OCI-LY3 (cell line): ENCODE measurements around the gene VWA2.

Experiments used
- EZH2phosphoT487 ChIP-seq: fragments of 200-600 bp; shearing (Covaris generic); IDR thresholded peaks from 2 replicates; pipeline ENCODE4 v1.6.1; 2018; ENCODE audit warnings: antibody characterized with exemption, mixed run types, low read depth
- TF ChIP-seq, protein P1 (sequence below): fragments of 200-600, 300-600 bp; sonication (generic); IDR thresholded peaks from 2 replicates; pipeline ENCODE4 v1.5.1; 2014; ENCODE audit warnings: antibody characterized with exemption, low read length, low read depth

DNA sequence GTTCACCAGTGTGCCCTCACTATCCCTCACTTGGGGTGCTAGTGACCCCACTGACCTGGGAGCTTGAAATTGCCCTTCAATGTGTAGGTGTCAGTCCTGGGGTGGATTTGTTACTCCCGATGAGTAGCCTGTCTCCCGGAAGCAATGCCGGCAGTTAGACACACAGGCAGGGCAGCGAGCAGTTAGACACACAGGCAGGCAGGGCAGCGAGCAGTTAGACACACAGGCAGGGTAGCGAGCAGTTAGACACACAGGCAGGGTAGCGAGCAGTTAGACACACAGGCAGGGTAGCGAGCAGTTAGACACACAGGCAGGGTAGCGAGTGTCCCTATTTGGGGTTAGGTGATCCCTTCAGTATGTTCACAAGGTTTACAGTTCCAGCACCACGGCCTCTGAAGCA, 44.0 kb downstream of the VWA2 start:
- TF ChIP-seq, protein P1, sequence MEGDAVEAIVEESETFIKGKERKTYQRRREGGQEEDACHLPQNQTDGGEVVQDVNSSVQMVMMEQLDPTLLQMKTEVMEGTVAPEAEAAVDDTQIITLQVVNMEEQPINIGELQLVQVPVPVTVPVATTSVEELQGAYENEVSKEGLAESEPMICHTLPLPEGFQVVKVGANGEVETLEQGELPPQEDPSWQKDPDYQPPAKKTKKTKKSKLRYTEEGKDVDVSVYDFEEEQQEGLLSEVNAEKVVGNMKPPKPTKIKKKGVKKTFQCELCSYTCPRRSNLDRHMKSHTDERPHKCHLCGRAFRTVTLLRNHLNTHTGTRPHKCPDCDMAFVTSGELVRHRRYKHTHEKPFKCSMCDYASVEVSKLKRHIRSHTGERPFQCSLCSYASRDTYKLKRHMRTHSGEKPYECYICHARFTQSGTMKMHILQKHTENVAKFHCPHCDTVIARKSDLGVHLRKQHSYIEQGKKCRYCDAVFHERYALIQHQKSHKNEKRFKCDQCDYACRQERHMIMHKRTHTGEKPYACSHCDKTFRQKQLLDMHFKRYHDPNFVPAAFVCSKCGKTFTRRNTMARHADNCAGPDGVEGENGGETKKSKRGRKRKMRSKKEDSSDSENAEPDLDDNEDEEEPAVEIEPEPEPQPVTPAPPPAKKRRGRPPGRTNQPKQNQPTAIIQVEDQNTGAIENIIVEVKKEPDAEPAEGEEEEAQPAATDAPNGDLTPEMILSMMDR: no peak
- no peak for TF ChIP-seq EZH2phosphoT487
